Hippocampal formation (tissue), 2 donors: ENCODE data around the gene COL25A1.

Source experiments
- DNase-seq, 2 donors: peaks; one replicate each; lab custom pipeline; 2025; lab: John Stamatoyannopoulos, UW

Gene COL25A1

GRCh38 chr4:108868606-108869227 lies 433.7 kb downstream of the COL25A1 start:
- DNase-seq: no peak

- DNase-seq: no peak
Observed at GRCh38 chr4:108867476-108867875, 435.0 kb downstream of the COL25A1 start.

- DNase-seq: no peak
Observed at GRCh38 chr4:108861334-108861733, 441.1 kb downstream of the COL25A1 start.

- DNase-seq: no peak
Observed at GRCh38 chr4:108854786-108855185, 447.7 kb downstream of the COL25A1 start.

- DNase-seq: no peak
Observed at GRCh38 chr4:108852691-108853090, 449.8 kb downstream of the COL25A1 start.

- no peak for DNase-seq
Observed at GRCh38 chr4:108851366-108851765, 451.1 kb downstream of the COL25A1 start.

- DNase-seq: no peak
Observed at GRCh38 chr4:108850219-108850649, 452.2 kb downstream of the COL25A1 start.

- no peak for DNase-seq
Observed at GRCh38 chr4:108849611-108850168, 452.8 kb downstream of the COL25A1 start.

GRCh38 chr4:108846568-108846967 lies 455.9 kb downstream of the COL25A1 start:
- no peak for DNase-seq

GRCh38 chr4:108840426-108840975 lies 462.0 kb downstream of the COL25A1 start:
- no peak for DNase-seq

GRCh38 chr4:108839333-108839732 lies 463.1 kb downstream of the COL25A1 start:
- DNase-seq: no peak

GRCh38 chr4:108838451-108838850 lies 464.0 kb downstream of the COL25A1 start:
- no peak for DNase-seq

- peak in 1 of 2 donors; percentile 84 for DNase-seq
Observed at GRCh38 chr4:108834835-108835384, 467.5 kb downstream of the COL25A1 start.

GRCh38 chr4:108834166-108834834 lies 468.2 kb downstream of the COL25A1 start:
- DNase-seq: no peak

GRCh38 chr4:108833046-108833445 lies 469.4 kb downstream of the COL25A1 start:
- no peak for DNase-seq

GRCh38 chr4:108831886-108832285 lies 470.6 kb downstream of the COL25A1 start:
- DNase-seq: no peak

GRCh38 chr4:108831291-108831690 lies 471.2 kb downstream of the COL25A1 start:
- no peak for DNase-seq

GRCh38 chr4:108830509-108831244 lies 471.8 kb downstream of the COL25A1 start:
- DNase-seq: no peak

GRCh38 chr4:108829966-108830492 lies 472.4 kb downstream of the COL25A1 start:
- no peak for DNase-seq

GRCh38 chr4:108828620-108829019 lies 473.8 kb downstream of the COL25A1 start:
- no peak for DNase-seq

- no peak for DNase-seq
Observed at GRCh38 chr4:108825737-108826136, 476.7 kb downstream of the COL25A1 start.
